Kidney epithelial cell (primary cell): ENCODE results near the gene C17orf114.
"Not testable (repeated sequence)": the region's sequence is repeated elsewhere in the genome, so short reads cannot be mapped to it uniquely, and the experiment has no call there.

Experiments
- DNase-seq: peaks from one replicate; pipeline ENCODE4 v3.0.0-alpha.2; 2010; ENCODE audit warnings: low read depth
- H3K27me3 ChIP-seq: 2 replicates; pipeline ENCODE4 v1.6.0; 2011; ENCODE audit warnings: low read length; ENCODE audit not compliant: control insufficient read depth, insufficient read depth
- H3K36me3 ChIP-seq: 2 replicates; pipeline ENCODE4 v1.5.1; 2011; ENCODE audit warnings: low read length; ENCODE audit not compliant: control insufficient read depth, insufficient read depth
- H3K4me3 ChIP-seq: 2 replicates; pipeline ENCODE4 v1.5.1; 2011; ENCODE audit warnings: low read depth, mild to moderate bottlenecking, control low read depth, low read length
- CTCF ChIP-seq: IDR thresholded peaks from 2 replicates; pipeline ENCODE4 v1.5.1; 2011; ENCODE audit warnings: mild to moderate bottlenecking, moderate library complexity, low read length, control low read depth, inconsistent platforms; ENCODE audit not compliant: insufficient read depth, poor library complexity, severe bottlenecking

C17orf114 gene

GRCh38 chr17:4833178-4833940 lies 31.2 kb upstream of the C17orf114 start, which contains the start of gene MINK1:
Gene MINK1, plus strand, starts transcription at chr17:4833340. Its CDS starts 244 bp downstream, at chr17:4833584.
- Histone ChIP-seq H3K27me3 (no peaks in the 10 kb centered on the region), H3K36me3 (no peaks in the 10 kb centered on the region), H3K4me3 (peak within 1 kb of the TSS; percentile 96)
- no peak for TF ChIP-seq CTCF
- peak; percentile 61 for DNase-seq

GRCh38 chr17:4832829-4833177 lies 30.7 kb upstream of the C17orf114 start:
- H3K36me3 ChIP-seq, DNase-seq, H3K27me3 ChIP-seq: not testable (repeated sequence)
- peak overlapping the region; percentile 96 for H3K4me3 ChIP-seq

- Histone ChIP-seq H3K27me3 (no peaks in the 10 kb centered on the region), H3K4me3 (no peak overlapping the region), H3K36me3 (no peaks in the 10 kb centered on the region)
- DNase-seq = no peak
- no peak for TF ChIP-seq CTCF
These were observed 25.3 kb upstream of the C17orf114 start for GRCh38 chr17:4827399-4827798.

- DNase-seq = no peak
- Histone ChIP-seq H3K27me3 (no peaks in the 10 kb centered on the region), H3K36me3 (no peaks in the 10 kb centered on the region), H3K4me3 (no peak overlapping the region)
- no peak for TF ChIP-seq CTCF
These were observed 21.4 kb upstream of the C17orf114 start for GRCh38 chr17:4823373-4824089.

GRCh38 chr17:4822835-4823234 lies 20.7 kb upstream of the C17orf114 start:
- Histone ChIP-seq H3K27me3 (no peaks in the 10 kb centered on the region), H3K4me3 (no peak overlapping the region), H3K36me3 (no peaks in the 10 kb centered on the region)
- no peak for DNase-seq
- TF ChIP-seq CTCF = no peak

GRCh38 chr17:4818276-4818675 lies 16.1 kb upstream of the C17orf114 start:
- TF ChIP-seq CTCF = no peak
- DNase-seq = no peak
- Histone ChIP-seq H3K4me3 (no peak overlapping the region), H3K36me3 (no peaks in the 10 kb centered on the region), H3K27me3 (no peaks in the 10 kb centered on the region)
